NOMO-1 treated with dmso at 0.1 percent for 144 hours (cell line): ENCODE data around the gene MYOZ3.
A peak's percentile ranks its signal among the peaks of the same experiment; 100 is the strongest.

Experiments
- DNase-seq: peaks from one replicate; lab custom pipeline; 2025; ENCODE audit not compliant: unreplicated experiment; lab: John Stamatoyannopoulos, UW

MYOZ3 gene

DNA sequence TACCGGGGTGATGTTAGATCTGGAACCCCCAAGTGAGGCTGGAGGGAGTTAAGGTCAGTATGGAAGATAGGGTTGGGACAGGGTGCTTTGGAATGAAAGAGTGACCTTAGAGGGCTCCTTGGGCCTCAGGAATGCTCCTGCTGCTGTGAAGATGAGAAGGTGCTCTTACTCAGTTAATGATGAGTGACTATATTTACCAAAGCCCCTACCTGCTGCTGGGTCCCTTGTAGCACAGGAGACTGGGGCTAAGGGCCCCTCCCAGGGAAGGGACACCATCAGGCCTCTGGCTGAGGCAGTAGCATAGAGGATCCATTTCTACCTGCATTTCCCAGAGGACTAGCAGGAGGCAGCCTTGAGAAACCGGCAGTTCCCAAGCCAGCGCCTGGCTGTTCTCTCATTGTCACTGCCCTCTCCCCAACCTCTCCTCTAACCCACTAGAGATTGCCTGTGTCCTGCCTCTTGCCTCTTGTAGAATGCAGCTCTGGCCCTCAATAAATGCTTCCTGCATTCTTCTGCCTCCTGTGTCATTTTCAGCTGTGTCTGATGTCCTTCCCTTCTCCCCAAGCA lies 2.3 kb upstream of the MYOZ3 start:
- DNase-seq = no peak

DNA sequence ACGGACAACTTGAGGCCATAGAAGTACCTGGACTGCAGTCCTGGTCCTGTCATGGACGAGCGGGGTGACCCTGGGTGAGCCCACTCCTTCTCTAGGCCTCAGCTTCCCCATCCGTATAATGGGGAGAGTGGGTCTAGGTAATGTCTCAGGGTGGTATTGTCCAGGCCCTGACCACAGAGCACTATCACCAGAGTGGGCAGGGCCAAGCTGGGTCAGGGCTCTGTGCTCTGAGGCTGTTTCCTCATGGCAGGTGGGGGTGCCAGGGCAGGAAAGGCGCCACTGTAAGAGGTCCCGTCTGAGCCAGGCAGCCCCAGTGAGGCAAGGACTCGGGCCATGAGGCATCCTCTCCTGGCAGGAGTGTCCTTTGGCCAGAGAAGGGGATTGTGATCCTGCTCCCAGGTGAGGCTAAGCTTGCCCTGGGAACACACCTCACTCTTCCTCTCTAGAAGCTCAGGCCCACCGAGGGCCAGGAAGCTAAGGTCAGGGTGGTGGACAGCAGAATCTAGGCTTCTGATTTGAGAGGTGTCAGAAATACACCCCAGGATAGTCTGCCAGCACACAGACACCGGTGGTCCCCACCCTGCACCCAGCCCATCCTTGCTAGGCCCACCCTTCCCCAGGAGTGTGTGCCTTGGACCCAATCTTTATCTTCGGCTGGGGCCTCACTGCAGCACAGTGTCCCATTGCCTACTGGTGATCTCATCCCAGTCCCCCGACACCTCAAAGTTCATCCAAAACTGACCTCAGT lies 1.5 kb upstream of the MYOZ3 start:
- DNase-seq = no peak

DNA sequence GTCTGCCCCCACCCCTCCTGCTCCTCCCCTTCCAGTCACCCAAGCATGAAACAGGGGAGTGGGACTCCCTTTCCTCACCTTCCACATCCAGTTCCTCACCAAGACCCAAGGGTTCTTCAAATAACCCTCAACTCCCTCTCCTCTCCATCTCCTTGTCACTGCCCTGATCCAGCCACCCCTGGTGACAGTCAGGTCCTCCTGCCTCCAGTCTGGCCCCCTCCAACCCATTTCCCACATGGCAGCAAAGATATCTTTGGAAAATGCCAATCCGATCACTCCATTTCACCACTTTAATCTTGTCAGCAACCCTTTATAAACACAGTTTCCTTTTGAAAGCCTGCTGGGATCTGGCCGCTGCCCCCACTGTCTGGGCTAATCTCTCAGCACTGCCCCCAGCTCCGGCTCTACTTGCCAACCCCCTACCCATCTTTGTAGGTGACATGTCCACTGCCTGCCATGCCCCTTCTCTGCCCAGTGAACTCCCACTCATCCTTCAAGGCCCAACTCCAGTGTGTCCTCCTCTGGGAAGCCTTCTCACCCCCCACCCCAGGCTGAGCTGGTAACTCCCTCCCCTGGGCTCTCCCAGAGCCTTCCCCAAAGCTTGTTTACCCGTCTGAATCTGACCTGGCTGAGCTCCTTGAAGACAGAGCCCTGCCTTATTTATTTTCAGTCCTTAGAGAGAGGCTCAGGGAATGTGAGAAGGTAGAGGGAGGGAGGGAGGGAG lies 781 bp upstream of the MYOZ3 start:
- no peak for DNase-seq

DNA sequence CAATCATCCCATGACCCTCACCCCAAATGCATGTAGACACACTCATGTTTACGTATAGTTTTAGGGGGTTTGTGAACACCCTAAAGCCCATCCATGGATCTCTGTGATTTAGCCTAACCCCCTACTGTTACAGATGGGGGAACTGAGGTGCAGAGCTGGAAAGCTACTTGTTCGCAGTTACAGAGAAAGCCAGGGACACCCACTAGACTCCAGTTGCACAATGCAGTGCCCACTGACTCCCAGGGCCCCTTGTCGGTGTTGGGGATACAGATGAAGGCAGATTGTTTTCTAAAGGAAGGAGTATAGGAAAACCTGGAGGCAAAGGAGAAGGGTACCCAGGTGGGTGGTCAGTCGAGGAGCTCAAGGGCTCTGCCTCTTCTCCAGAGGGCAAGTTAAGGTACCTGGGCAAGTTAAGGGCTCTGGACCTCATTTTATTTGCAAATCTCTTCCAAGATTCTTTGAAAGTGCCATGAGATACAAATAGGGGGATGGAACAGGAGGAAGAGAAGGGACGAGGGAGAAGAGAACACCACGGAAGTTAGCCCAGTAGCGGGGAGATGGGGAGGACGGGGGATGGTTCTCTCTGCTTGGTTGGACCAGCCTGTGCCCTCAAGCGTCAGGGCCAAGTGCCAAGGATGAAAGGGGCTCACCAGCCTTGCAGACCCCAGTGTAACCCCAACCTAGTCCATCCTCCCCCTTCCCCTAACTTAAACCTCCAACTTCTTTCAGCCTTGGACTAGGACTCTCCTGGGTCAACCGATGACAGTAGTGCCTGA lies 958 bp downstream of the MYOZ3 start:
- no peak for DNase-seq

DNA sequence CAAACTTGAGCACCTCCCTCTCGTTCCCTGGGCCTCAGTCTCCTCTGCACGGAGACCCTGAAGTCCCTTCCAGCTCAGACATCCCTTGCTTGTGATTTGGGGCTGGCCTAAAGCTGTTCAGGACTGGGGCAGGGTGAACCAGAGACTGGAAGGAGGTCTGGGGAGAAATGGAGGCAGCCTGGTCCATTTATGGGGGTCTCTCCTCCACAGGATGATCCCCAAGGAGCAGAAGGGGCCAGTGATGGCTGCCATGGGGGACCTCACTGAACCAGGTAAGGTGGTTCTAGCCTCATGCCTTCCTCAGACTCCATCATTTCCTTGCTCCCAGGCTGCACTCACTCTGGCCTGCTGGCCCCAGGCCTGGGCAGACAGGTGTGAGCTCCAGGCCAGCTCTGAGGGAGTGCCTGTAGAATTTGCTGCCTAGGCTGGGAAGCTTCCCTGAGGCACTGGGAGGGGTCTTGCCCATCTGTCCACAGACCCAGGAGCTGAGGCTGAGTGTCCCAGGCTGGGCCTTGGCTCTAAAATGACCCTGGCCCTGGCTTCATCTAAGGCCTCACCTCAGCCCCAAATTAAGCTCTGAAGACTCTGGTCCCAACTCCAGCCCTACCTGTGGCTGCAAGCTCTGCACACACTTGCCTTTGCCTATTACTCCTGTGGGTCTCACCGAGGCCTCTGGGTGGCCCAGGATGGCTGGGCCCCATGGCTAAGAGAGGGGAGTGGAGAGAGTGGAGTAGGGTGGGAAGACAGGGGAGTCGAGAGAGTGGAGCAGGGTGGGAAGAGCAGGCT lies 1.9 kb downstream of the MYOZ3 start:
- no peak for DNase-seq

DNA sequence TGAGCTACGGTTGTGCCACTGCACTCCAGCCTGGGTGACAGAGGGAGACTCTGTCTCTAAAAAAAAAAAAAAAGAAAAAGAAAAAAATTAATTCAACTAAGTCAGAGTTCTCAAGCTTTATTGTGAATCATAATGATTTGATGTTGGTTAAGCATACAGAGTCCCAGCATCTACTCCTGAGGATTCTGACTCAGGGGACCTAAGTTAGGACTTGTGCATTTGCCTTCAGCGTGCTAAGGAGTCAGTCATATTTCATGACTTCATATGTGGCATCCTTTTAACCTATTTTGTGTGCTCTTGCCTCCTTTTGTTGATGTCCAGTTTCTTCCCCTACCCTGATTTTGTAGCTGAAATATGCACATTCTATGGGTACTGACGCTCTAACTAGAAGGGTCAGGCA lies 2.9 kb downstream of the MYOZ3 start:
- DNase-seq = no peak

DNA sequence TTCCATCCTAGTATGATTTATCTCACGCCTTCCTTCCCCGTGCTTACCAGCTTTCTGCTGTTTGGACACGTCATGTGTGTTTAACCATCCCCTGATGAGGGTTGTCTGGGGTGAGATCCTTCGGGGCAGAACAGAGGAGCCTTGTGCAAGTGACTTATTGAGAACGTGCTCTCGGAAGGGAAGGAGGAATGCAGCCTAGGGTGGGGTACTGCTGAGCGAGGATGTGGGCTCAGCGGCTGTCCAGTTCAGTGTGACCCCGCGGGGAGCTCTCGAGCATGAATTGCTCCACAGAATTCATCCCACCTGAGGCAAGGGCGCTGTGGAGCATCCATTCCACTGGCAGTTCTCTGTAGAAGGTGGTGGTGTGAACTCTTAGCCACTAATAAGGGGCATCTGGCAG lies 4.0 kb downstream of the MYOZ3 start:
- DNase-seq = no peak

DNA sequence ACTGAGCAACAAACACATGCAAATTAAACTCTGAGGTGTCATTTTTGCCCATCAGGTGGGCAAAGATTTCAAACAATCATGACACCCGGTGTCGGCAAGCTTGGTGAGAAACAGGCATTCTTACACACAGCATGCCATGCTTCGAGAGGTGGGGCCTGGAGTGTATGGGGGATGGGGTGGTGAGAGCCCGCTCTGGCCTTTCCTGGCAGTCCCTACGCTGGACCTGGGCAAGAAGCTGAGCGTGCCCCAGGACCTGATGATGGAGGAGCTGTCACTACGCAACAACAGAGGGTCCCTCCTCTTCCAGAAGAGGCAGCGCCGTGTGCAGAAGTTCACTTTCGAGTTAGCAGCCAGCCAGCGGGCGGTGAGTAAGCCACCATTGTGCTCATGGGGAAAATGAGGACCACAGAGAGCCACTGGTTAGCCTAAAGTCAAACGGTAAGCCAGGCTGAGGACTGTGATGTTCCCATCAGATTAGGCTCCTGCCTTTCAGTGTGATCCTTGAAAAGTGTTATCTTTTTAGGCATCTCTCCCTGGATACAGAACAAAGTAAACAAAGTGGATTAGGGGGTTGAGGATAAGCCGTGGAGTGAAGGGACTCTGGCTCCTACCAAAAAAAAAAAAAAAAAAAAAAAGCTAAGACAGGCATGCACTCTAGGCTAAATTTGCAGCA lies 9.4 kb downstream of the MYOZ3 start:
- no peak for DNase-seq

DNA sequence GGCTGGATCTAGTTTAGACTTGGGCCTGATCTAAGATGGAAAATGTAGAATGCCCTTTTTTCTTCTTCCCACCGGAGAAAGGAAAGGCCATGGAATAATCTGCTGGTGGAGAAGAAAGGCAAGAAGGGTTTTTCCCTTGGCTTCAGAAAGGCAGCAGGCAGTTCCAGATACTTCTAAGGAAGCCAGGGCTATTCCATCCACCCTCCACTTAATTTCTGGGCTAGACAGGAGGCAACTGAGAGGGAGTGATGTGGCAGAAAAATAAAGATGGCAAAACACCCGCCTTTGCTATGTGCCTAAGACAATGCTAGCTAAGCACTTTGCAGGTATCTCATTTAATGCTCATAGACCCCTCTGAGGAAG lies 9.9 kb downstream of the MYOZ3 start:
- no peak for DNase-seq

DNA sequence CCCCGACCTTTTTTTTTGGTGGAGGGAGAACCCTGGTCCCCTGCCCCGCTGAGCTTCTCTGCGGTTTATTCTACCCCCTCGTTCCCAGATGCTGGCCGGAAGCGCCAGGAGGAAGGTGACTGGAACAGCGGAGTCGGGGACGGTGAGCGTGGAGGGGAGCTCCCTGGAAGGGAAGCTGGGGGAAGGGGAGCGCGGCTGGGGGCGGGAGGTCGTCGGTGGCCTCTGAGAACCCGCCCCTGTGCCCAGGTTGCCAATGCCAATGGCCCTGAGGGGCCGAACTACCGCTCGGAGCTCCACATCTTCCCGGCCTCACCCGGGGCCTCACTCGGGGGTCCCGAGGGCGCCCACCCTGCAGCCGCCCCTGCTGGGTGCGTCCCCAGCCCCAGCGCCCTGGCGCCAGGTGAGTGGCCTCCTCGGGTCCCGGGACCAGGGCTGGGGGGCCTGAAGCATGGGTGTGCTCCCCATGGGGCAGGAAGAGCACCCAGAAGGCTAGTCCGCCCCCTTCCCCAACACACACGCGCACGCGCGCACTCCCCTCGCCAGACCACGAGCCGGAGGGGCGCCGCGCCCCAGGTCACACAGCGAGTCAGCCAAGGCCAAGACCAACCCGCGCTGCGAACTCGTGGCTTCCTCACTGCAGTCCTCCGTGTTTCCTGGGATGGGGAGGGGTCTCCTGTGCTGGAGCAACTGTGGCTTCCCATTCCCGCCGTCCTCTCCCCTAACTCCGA lies 10.6 kb downstream of the MYOZ3 start:
- DNase-seq = no peak

DNA sequence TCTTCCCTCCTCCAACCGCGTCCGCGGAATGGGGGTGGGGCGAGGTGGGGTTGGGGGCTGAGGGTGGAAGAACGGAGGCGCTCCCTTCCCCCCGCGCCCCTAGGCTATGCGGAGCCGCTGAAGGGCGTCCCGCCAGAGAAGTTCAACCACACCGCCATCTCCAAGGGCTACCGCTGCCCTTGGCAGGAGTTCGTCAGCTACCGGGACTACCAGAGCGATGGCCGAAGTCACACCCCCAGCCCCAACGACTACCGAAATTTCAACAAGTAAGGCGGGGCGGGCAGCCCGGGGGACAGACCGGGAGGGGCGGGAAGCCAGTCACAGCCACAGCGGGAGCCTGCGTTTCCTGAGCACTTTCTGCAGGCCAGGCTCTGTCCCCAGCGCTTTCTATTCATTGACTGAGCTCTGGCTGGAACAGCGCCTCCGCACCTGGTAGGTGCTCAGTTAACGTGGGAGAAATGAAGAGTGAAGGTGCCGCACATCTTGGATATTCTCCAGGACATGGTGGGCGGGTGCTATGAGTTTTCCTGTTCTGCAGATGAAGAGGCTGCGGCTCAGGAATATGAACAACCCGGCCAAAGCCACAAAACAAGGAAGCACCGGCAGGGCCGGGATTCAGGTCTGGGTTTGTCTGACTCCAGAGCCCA lies 11.3 kb downstream of the MYOZ3 start:
- DNase-seq = peak; percentile 23

DNA sequence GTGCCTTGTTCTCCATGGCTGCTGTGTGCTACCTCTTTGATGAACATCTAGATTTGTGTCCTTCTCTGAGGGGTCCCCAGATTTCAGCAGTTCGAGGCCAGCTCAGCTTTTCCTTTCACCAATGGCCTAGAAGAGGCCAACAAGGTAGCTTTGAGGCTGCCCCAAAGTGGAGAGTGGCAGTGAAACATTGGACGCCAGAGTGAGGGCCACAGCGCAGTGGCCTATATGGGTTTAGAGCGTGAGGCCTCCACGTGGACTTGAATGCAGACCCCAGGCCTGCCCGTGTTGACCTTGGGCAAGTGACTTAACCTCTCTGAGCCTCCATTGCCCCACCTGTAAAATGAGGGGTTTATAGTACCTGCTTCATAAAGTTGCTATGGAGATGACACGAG lies 11.8 kb downstream of the MYOZ3 start:
- DNase-seq = no peak

DNA sequence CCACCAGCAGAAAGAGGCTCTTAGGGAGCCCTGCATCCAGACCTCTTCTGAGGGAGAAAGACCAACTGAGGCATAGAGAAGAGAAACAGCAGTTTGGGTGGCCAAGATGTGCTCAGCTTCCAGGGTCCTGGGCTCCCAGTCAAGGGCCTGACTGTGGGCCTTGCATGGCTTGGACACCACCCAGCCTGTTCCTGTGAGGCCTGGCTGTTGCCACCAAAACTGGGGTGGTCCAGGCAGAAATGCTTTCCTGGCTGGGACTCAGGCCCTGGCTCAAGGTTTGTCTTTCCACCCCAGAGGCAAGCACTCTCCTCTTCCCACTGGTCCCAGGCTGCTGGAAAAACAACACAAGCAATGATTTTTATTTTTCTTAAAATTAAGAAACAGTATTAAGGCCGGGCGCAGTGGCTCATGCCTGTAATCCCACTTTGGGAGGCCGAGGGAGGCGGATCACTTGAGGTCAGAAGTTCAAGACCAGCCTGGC lies 13.3 kb downstream of the MYOZ3 start:
- DNase-seq = no peak

DNA sequence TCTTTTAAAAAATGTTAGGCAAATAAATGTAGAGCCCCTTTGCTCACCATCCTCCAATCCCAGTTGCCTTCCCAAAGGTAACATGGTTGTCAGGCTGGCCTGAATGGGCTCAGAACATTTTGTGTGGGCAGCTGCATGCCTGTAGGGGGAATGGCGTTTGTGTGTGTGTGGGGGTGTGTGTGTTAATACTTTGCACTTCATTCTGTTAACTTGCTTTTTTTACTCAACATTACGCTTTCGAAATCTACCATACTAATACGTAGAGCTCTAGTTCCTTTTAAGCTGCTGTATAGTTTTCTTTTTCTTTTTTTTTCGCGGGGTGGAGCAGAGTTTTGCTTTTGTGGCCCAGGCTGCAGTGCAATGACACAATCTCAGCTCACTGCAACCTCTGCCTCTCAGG lies 14.0 kb downstream of the MYOZ3 start:
- DNase-seq = no peak

DNA sequence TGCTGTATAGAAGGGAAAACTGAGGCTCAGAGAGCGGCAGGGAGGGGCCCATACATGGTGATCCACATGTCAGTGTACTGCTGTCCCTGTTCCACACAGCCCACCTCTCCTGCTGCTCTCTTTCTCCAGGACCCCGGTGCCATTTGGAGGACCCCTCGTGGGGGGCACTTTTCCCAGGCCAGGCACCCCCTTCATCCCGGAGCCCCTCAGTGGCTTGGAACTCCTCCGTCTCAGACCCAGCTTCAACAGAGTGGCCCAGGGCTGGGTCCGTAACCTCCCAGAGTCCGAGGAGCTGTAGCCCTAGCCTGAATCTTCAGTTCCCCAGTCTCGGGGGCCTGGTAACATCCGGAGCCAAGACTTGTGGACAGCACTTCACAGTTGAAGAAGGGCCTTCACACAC lies 15.5 kb downstream of the MYOZ3 start:
- DNase-seq = no peak

DNA sequence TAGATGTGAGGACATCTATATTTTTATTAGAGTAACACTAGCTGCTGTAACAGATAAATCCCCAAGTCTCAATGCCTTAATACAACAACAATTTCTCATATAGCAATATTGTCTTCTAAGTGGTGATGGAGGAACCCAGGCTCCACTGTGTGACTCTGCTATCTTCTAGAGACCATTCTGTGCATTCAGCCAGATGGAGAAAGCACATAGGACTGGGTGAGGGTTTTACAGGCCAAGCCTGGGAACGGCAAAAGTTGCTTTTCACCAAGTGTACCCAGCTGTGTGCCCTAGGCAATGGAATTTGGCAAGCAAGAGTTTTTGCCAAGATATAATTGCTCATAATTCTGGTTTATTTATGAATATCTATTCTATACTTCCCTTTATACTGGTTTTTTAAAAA lies 28.1 kb downstream of the MYOZ3 start:
- no peak for DNase-seq

DNA sequence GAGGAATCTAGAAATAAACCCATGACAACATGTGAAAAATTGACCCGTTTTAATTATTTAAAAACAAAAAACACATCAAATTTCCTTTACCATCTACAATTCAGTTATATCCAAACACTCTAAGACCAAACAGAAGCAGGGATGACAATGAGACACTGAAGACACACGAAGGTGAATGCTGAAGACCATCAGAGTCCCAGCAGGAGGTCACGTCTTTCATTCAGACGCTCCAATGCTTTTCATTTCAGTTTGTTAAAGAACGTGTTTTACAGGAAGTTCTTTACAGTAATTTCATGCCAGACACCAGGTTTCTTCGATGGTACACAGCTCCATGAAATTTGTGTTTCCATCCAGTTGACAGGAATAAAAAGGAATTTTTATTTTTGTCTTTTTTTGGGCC lies 29.7 kb downstream of the MYOZ3 start:
- no peak for DNase-seq

DNA sequence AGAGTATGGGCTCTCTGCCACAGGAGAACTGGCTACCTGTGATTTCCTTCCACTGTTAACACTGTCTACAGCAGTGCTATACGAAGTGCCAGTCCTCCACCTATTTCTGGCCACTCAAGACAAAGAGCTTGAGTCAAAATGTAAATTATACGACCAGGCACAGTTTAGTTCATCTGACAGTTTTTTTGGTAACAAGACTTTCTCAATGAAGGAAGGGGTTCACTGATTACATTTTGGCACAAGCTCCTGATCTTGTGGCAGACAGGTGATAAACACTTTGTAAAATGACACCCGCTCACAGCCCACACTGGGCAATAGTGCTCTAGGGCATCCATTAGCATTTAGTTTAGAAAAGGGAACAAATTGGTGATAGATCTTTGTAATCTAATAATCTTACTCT lies 31.2 kb downstream of the MYOZ3 start:
- no peak for DNase-seq

DNA sequence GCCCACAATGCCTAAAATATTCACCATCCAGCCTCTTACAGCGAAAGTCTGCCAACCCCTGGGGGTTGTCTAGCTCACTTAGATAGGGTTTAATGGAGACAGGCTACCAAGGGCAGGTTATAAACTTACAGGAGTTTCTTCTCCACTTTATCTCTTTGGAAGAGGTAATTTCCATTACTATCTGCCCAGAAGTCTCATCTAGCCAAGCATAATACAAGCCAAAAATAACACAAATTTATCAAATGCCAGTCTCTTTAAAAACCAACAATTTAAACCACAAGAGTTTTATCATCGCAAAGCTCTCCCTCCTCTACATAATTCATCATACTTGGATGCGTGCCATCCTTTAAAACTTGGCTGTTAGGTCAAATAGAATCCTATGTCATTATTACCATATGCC lies 33.6 kb downstream of the MYOZ3 start:
- no peak for DNase-seq
